ENCODE results near the gene PSRC1. TPM values are rescaled to one million over a fixed set of nuclear protein-coding genes. Genes with fewer than 3 reads are reported as not detected.

Gene PSRC1
- total RNA-seq, 1 experiment from 2014 or later: 60.3 TPM

- H3T11ph ChIP-seq (ENCODE audit: low read length): no peak overlapping the region
- no peak overlapping the region; a peak in 1 of 7 replicates for H3K27ac Mint-ChIP-seq
- peaks cover 20 to 38% of the 10 kb centered on the region in 2 experiments for H3K4me1 Mint-ChIP-seq
Observed at GRCh38 chr1:109261578-109261977, 21.4 kb downstream of the PSRC1 start.

More at GRCh38 chr1:109261578-109261977, 21.4 kb downstream of the PSRC1 start:
- Histone ChIP-seq H2BK12ac (ENCODE audit: insufficient read length, low read depth, low read length) (no peak overlapping the region), H3K4me1 (ENCODE audit: insufficient read depth, low read length) (no peaks in the 10 kb centered on the region; the same call in 1 of the 2 replicates), H2AFZ (ENCODE audit: low read length) (no peak overlapping the region), H4K8ac (replicated peaks; ENCODE audit: insufficient read length, low read depth, low read length) (no peak overlapping the region), H4K91ac (ENCODE audit: insufficient read length, low read depth, low read length) (no peak overlapping the region), H3K9ac (ENCODE audit: extremely low read depth, insufficient read length, low read length) (no peak overlapping the region), H2BK5ac (ENCODE audit: insufficient read length, low read length) (no peak overlapping the region), H3K79me2 (ENCODE audit: insufficient read depth, low read length) (no peaks in the 10 kb centered on the region), H4K5ac (ENCODE audit: insufficient read length, low read depth, low read length) (no peak overlapping the region), H3K23me2 (ENCODE audit: insufficient read length, low read depth, low read length, poor library complexity, severe bottlenecking) (no peaks in the 10 kb centered on the region), H2AK5ac (ENCODE audit: insufficient read length, low read length) (no peak overlapping the region), H4K20me1 (ENCODE audit: control insufficient read depth, insufficient read depth, insufficient read length) (no peaks in the 10 kb centered on the region), H2BK120ac (ENCODE audit: low read depth, low read length, poor library complexity, severe bottlenecking) (no peak overlapping the region), H3K27me3 (ENCODE audit: insufficient read depth, low read length) (no peaks in the 10 kb centered on the region), H3K18ac (ENCODE audit: insufficient read length, low read depth, low read length) (no peak overlapping the region), H3K79me1 (ENCODE audit: insufficient read depth, low read depth, low read length, poor library complexity, severe bottlenecking) (no peaks in the 10 kb centered on the region), H3K4ac (ENCODE audit: low read depth, low read length) (no peak overlapping the region), H3K23ac (ENCODE audit: insufficient read length, low read depth, low read length) (no peak overlapping the region), H3K56ac (ENCODE audit: insufficient read length, low read depth, low read length) (no peak overlapping the region), H2BK15ac (ENCODE audit: low read depth, low read length) (no peak overlapping the region), H2BK20ac (ENCODE audit: low read depth, low read length, poor library complexity, severe bottlenecking) (no peak overlapping the region), H3K4me2 (ENCODE audit: insufficient read depth, insufficient read length, low read length) (no peak overlapping the region), H3K14ac (ENCODE audit: insufficient read depth, low read length) (no peak overlapping the region), H3K27ac (ENCODE audit: insufficient read length, low read depth, low read length) (no peak overlapping the region), H3K9me3 (ENCODE audit: control insufficient read depth, low read depth, low read length) (no peaks in the 10 kb centered on the region)
- WGBS (ENCODE audit: extremely low coverage, insufficient read length, low lambda C conversion rate): no CpG with 5 or more reads among the region's 6 CpGs
- Mint-ChIP-seq H3K27me3 (ENCODE audit: low read depth) (no peaks in the 10 kb centered on the region), H3K4me3 (no peak overlapping the region), H3K9me3 (no peaks in the 10 kb centered on the region), H3K36me3 (ENCODE audit: insufficient read depth in 1 of 3, low read depth in 3 of 3) (peaks cover 5 to 32% (median 20%) of the 10 kb centered on the region in 3 experiments; a peak in 5 of 7 replicates)
- no peak for DNase-seq
- no peak for TF ChIP-seq CTCF (conservative IDR thresholded peaks at IDR 0.05)

Measured in H9 (cell line).